Astrocyte (in vitro differentiated cells and primary cell): ENCODE data around the gene CMTM7. TPM values are rescaled to one million over a fixed set of nuclear protein-coding genes. Genes with fewer than 3 reads are reported as not detected.

ENCODE experiments used
- DNase-seq: peaks from one replicate; pipeline ENCODE4 v3.0.0-alpha.2; 2010; ENCODE audit warnings: low read depth
- FAIRE-seq: peaks from 2 replicates; lab custom pipeline; 2011; peaks lifted over from hg19 to GRCh38; lab: Jason Lieb, UNC
- H2AFZ ChIP-seq: 2 replicates; pipeline ENCODE4 v1.6.0; 2012; ENCODE audit warnings: low read depth, low read length, inconsistent platforms
- H3K27ac ChIP-seq: 2 replicates; pipeline ENCODE4 v1.5.1; 2011; ENCODE audit warnings: low read depth, low read length, inconsistent platforms
- H3K27me3 ChIP-seq: 2 replicates; pipeline ENCODE4 v1.6.0; 2011; ENCODE audit warnings: low read length, inconsistent platforms; ENCODE audit not compliant: insufficient read depth
- H3K36me3 ChIP-seq: 2 replicates; pipeline ENCODE4 v1.5.1; 2011; ENCODE audit warnings: low read length, inconsistent platforms; ENCODE audit not compliant: insufficient read depth
- H3K4me1 ChIP-seq: 2 replicates; pipeline ENCODE4 v1.5.1; 2011; ENCODE audit warnings: low read length, inconsistent platforms; ENCODE audit not compliant: insufficient read depth
- H3K4me2 ChIP-seq: 2 replicates; pipeline ENCODE4 v1.6.0; 2012; ENCODE audit warnings: low read length, inconsistent platforms
- H3K4me3 ChIP-seq: 2 replicates; pipeline ENCODE4 v1.5.1; 2011; ENCODE audit warnings: low read depth, mild to moderate bottlenecking, low read length, inconsistent platforms; ENCODE audit not compliant: insufficient read depth
- H3K79me2 ChIP-seq: 2 replicates; pipeline ENCODE4 v1.6.0; 2012; ENCODE audit warnings: mild to moderate bottlenecking, low read length, inconsistent platforms; ENCODE audit not compliant: insufficient read depth
- H3K9ac ChIP-seq: 2 replicates; pipeline ENCODE4 v1.6.0; 2012; ENCODE audit warnings: mild to moderate bottlenecking, low read length, inconsistent platforms
- H3K9me3 ChIP-seq: 2 replicates; pipeline ENCODE4 v1.5.1; 2012; ENCODE audit warnings: low read depth, mild to moderate bottlenecking, low read length, inconsistent platforms; ENCODE audit not compliant: insufficient read depth
- H4K20me1 ChIP-seq: 2 replicates; pipeline ENCODE4 v1.6.0; 2012; ENCODE audit warnings: low read length, inconsistent platforms; ENCODE audit not compliant: insufficient read depth
- H3K27ac Mint-ChIP-seq: one replicate; pipeline ENCODE4 v1.8.0; 2021; ENCODE audit warnings: mild to moderate bottlenecking, mixed read lengths; ENCODE audit not compliant: unreplicated experiment
- H3K27me3 Mint-ChIP-seq: one replicate; pipeline ENCODE4 v1.8.0; 2021; ENCODE audit warnings: low read depth, mixed read lengths; ENCODE audit not compliant: unreplicated experiment
- H3K36me3 Mint-ChIP-seq: one replicate; pipeline ENCODE4 v1.8.0; 2021; ENCODE audit warnings: low read depth, mixed read lengths; ENCODE audit not compliant: unreplicated experiment
- H3K4me1 Mint-ChIP-seq: one replicate; pipeline ENCODE4 v1.8.0; 2021; ENCODE audit warnings: low read depth, mixed read lengths; ENCODE audit not compliant: unreplicated experiment
- H3K4me3 Mint-ChIP-seq: one replicate; pipeline ENCODE4 v1.8.0; 2021; ENCODE audit warnings: mild to moderate bottlenecking, moderate library complexity, mixed read lengths; ENCODE audit not compliant: unreplicated experiment
- H3K9me3 Mint-ChIP-seq: one replicate; pipeline ENCODE4 v1.8.0; 2021; ENCODE audit warnings: mild to moderate bottlenecking, mixed read lengths; ENCODE audit not compliant: unreplicated experiment
- EZH2 ChIP-seq: IDR thresholded peaks from 2 replicates; pipeline ENCODE4 v1.6.1; 2012; ENCODE audit warnings: mild to moderate bottlenecking, low read length, inconsistent platforms; ENCODE audit not compliant: insufficient read depth
- total RNA-seq: library from RNA; stranded (reverse); gene quantifications from 2 replicates; pipeline ENCODE4 v1.2.1, GENCODE V29; 2021
- TF ChIP-seq, protein P1 (sequence below): IDR thresholded peaks from 2 replicates; pipeline ENCODE4 v1.5.1; 2011; ENCODE audit warnings: low read depth, mild to moderate bottlenecking, inconsistent platforms, low read length, moderate library complexity; ENCODE audit not compliant: insufficient read depth

Gene CMTM7
- total RNA-seq, 1 donor from 2014 or later = 23.9 TPM

DNA sequence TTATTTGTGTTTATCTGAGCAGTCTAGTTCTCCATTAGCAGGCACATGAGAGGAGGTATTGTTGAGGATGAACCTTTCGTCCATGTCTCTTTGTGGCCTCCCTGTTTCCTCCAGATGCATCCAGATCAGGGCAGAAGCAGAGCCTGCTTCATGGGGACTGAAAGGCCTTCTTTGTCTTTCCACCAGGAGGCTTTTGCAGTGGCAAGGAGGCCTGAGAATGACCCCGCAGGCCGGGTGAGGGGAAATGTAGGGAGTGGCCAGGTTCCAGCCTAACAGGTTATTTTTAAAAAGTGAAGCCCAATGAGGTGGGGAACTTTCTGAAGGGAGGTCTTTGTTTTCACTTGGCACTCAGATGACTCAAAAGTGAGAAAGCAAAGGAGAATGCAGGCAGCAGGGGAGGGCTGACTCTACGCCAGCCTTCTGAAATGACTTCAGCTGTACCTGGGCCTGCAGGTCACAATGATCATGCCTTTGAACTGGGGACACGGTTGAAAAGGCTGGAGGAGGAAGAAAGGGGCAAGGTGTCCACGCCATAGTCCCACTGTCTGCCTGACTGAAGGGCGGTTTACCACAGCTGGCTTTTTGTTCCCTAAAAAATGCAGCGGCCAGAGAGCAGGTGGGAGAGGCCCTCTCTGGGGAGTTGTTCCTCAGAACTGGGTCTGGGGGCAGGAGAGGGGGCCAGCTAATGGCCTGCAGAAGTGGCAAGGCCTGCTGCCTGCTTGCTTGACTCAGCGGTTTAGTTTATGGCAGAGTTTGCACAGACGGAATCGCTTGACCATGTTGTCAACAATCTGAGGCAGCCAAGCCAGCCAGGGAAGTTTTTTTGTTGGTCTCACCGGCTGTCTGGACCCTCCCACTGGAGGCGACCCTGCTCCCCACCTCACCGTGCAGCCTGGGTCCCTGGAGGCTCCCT, 28.7 kb downstream of the CMTM7 start:
- DNase-seq (peak; percentile 76), FAIRE-seq (no peak)
- H2AFZ ChIP-seq = peak overlapping the region; percentile 27
- peak overlapping the region; percentile 84 for H3K27ac Mint-ChIP-seq
- peak overlapping the region; percentile 77 for H3K27ac ChIP-seq
- H3K27me3 Mint-ChIP-seq = no peaks in the 10 kb centered on the region
- H3K4me1 ChIP-seq = peaks cover 31% of the 10 kb centered on the region
- H3K9me3 ChIP-seq = no peaks in the 10 kb centered on the region
- H3K9me3 Mint-ChIP-seq = no peaks in the 10 kb centered on the region
- H3K4me2 ChIP-seq = peak overlapping the region; percentile 64
- H3K9ac ChIP-seq = peak overlapping the region; percentile 64
- H3K27me3 ChIP-seq = no peaks in the 10 kb centered on the region
- H3K36me3 Mint-ChIP-seq = peaks cover 6% of the 10 kb centered on the region
- no peaks in the 10 kb centered on the region for H4K20me1 ChIP-seq
- H3K36me3 ChIP-seq = no peaks in the 10 kb centered on the region
- peaks cover 17% of the 10 kb centered on the region for H3K4me1 Mint-ChIP-seq
- H3K4me3 ChIP-seq = peak overlapping the region; percentile 9
- H3K79me2 ChIP-seq = peaks cover 44% of the 10 kb centered on the region
- TF ChIP-seq, protein P1, sequence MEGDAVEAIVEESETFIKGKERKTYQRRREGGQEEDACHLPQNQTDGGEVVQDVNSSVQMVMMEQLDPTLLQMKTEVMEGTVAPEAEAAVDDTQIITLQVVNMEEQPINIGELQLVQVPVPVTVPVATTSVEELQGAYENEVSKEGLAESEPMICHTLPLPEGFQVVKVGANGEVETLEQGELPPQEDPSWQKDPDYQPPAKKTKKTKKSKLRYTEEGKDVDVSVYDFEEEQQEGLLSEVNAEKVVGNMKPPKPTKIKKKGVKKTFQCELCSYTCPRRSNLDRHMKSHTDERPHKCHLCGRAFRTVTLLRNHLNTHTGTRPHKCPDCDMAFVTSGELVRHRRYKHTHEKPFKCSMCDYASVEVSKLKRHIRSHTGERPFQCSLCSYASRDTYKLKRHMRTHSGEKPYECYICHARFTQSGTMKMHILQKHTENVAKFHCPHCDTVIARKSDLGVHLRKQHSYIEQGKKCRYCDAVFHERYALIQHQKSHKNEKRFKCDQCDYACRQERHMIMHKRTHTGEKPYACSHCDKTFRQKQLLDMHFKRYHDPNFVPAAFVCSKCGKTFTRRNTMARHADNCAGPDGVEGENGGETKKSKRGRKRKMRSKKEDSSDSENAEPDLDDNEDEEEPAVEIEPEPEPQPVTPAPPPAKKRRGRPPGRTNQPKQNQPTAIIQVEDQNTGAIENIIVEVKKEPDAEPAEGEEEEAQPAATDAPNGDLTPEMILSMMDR = no peak
- no peak for TF ChIP-seq EZH2
- H3K4me3 Mint-ChIP-seq = no peak overlapping the region

DNA sequence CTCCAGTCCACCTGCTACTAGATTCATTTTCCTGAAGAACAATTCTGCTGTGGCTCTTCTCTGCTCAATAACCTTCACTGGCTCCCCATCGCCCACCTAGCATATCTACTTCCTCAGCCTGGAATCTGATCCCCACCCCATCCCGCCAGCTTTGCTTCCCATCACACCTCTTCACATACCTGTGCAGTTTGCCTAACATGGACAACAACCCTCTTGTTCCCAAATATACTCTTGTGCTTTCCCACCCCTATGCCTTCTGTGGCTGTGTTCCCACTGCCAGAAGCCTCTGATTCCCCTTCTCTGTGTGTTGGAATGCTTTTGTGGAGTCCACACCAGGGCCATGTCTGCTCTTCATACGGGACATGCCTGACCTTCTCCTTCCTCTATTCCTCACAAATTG, 29.5 kb downstream of the CMTM7 start:
- peaks cover 6% of the 10 kb centered on the region for H3K36me3 Mint-ChIP-seq
- no peaks in the 10 kb centered on the region for H3K27me3 Mint-ChIP-seq
- H3K27ac Mint-ChIP-seq = peak overlapping the region; percentile 47
- H3K27me3 ChIP-seq = no peaks in the 10 kb centered on the region
- no peaks in the 10 kb centered on the region for H4K20me1 ChIP-seq
- H3K4me3 ChIP-seq = no peak overlapping the region
- peaks cover 38% of the 10 kb centered on the region for H3K79me2 ChIP-seq
- TF ChIP-seq, protein P1 = no peak
- TF ChIP-seq EZH2 = no peak
- no peaks in the 10 kb centered on the region for H3K9me3 ChIP-seq
- DNase-seq (no peak), FAIRE-seq (no peak)
- H3K4me3 Mint-ChIP-seq = peak overlapping the region; percentile 58
- H3K4me1 Mint-ChIP-seq = peaks cover 17% of the 10 kb centered on the region
- H2AFZ ChIP-seq = no peak overlapping the region
- H3K27ac ChIP-seq = peak overlapping the region; percentile 77
- peak overlapping the region; percentile 64 for H3K9ac ChIP-seq
- no peaks in the 10 kb centered on the region for H3K36me3 ChIP-seq
- H3K4me1 ChIP-seq = peaks cover 31% of the 10 kb centered on the region
- peak overlapping the region; percentile 64 for H3K4me2 ChIP-seq
- no peaks in the 10 kb centered on the region for H3K9me3 Mint-ChIP-seq
